ENCODE data around the gene VWA8.
"Not testable (repeated sequence)": the region's sequence is repeated elsewhere in the genome, so short reads cannot be mapped to it uniquely, and the experiment has no call there.

The VWA8 gene

GRCh38 chr13:41586216-41586615, 374.7 kb downstream of the VWA8 start:
- POLR2A ChIA-PET: no interaction called here
- DNase-seq (ENCODE audit: extremely low spot score): no peak
- TF ChIP-seq CTCF (IDR thresholded peaks at IDR 0.05; ENCODE audit: control extremely low read depth, extremely low read depth, low read depth, missing control alignments): no peak
- CTCF ChIA-PET: interaction anchor here (1.4 kb wide), 1 partner anchor 45 kb away, joined by 3 read pairs; no protein-coding TSS in a partner anchor

GRCh38 chr13:41582027-41582463, 378.9 kb downstream of the VWA8 start:
- POLR2A ChIA-PET: no interaction called here
- no peak for DNase-seq (ENCODE audit: extremely low spot score)
- CTCF ChIA-PET: interaction anchor here (1.2 kb wide), 1 partner anchor 11 kb away, joined by 3 read pairs; no protein-coding TSS in a partner anchor
- no peak for TF ChIP-seq CTCF (IDR thresholded peaks at IDR 0.05; ENCODE audit: control extremely low read depth, extremely low read depth, low read depth, missing control alignments)

- CTCF ChIA-PET: no interaction called here
- POLR2A ChIA-PET: no interaction called here
- DNase-seq (ENCODE audit: extremely low spot score): no peak
- TF ChIP-seq CTCF (IDR thresholded peaks at IDR 0.05; ENCODE audit: control extremely low read depth, extremely low read depth, low read depth, missing control alignments): no peak
Observed at GRCh38 chr13:41580345-41580744, 380.6 kb downstream of the VWA8 start.

- ChIA-PET POLR2A (no interaction called here), CTCF (no interaction called here)
- no peak for DNase-seq (ENCODE audit: extremely low spot score)
- no peak for TF ChIP-seq CTCF (IDR thresholded peaks at IDR 0.05; ENCODE audit: control extremely low read depth, extremely low read depth, low read depth, missing control alignments)
Observed at GRCh38 chr13:41579881-41580280, 381.0 kb downstream of the VWA8 start.

GRCh38 chr13:41579168-41579567, 381.7 kb downstream of the VWA8 start:
- no peak for DNase-seq (ENCODE audit: extremely low spot score)
- ChIA-PET POLR2A (no interaction called here), CTCF (no interaction called here)
- TF ChIP-seq CTCF (IDR thresholded peaks at IDR 0.05; ENCODE audit: control extremely low read depth, extremely low read depth, low read depth, missing control alignments): no peak

- ChIA-PET POLR2A (no interaction called here), CTCF (no interaction called here)
- no peak for DNase-seq (ENCODE audit: extremely low spot score)
- no peak for TF ChIP-seq CTCF (IDR thresholded peaks at IDR 0.05; ENCODE audit: control extremely low read depth, extremely low read depth, low read depth, missing control alignments)
Observed at GRCh38 chr13:41578371-41578770, 382.5 kb downstream of the VWA8 start.

- DNase-seq (ENCODE audit: extremely low spot score): no peak
- POLR2A ChIA-PET: no interaction called here
- TF ChIP-seq CTCF (IDR thresholded peaks at IDR 0.05; ENCODE audit: control extremely low read depth, extremely low read depth, low read depth, missing control alignments): no peak
- CTCF ChIA-PET: no interaction called here
Observed at GRCh38 chr13:41577436-41577835, 383.5 kb downstream of the VWA8 start.

- CTCF ChIA-PET; DNase-seq (ENCODE audit: extremely low spot score); POLR2A ChIA-PET: not testable (repeated sequence)
Observed at GRCh38 chr13:41573640-41574039, 387.3 kb downstream of the VWA8 start.

GRCh38 chr13:41571817-41572340, 389.0 kb downstream of the VWA8 start:
- DNase-seq (ENCODE audit: extremely low spot score); POLR2A ChIA-PET; CTCF ChIA-PET: not testable (repeated sequence)
